ENCODE data around the gene MEIS2.

Gene MEIS2

DNA sequence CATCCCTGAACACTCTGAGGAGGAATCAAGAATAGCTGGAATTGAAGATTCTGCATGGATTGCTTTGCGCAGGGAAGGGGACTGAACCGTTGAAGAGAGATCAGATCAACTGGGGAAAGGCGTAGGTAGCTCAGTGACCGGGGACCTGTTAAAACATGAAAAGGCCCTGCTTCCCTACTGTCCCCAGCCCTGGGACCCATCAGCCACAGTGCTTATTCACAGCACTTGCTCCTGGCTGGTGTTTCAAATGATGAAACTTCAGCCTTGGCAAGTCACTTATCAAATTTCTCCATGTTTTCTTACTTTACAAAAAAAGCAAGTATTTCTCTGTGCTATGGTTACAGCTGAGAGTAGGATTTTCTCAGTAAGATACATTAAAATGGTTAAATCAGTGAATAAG lies 199.3 kb downstream of the MEIS2 start:
- TF ChIP-seq, protein P1, sequence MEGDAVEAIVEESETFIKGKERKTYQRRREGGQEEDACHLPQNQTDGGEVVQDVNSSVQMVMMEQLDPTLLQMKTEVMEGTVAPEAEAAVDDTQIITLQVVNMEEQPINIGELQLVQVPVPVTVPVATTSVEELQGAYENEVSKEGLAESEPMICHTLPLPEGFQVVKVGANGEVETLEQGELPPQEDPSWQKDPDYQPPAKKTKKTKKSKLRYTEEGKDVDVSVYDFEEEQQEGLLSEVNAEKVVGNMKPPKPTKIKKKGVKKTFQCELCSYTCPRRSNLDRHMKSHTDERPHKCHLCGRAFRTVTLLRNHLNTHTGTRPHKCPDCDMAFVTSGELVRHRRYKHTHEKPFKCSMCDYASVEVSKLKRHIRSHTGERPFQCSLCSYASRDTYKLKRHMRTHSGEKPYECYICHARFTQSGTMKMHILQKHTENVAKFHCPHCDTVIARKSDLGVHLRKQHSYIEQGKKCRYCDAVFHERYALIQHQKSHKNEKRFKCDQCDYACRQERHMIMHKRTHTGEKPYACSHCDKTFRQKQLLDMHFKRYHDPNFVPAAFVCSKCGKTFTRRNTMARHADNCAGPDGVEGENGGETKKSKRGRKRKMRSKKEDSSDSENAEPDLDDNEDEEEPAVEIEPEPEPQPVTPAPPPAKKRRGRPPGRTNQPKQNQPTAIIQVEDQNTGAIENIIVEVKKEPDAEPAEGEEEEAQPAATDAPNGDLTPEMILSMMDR (IDR thresholded peaks at IDR 0.05; ENCODE audit: low read depth, low read length): no peak
- no peak for DNase-seq (ENCODE audit: extremely low read depth, low read depth)

DNA sequence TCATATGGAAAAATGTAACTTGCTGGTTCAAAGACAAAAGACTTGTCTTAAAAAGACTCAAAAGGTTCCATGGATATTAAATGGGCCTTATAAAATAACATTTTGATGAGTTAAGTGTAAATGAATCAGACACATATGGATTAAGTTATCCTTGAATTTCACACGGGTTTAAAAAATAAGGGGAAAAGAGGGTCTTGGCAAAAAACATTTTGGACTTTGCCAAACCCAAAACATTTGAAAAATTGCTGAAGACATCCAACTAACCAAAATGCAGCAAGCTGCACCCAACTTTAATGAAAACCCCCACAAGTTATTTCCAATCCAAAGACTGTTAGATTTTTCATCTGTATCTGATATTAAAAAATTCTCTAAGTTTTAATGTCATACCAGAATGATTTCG lies 200.7 kb downstream of the MEIS2 start:
- DNase-seq (ENCODE audit: extremely low read depth, low read depth): no peak
- TF ChIP-seq, protein P1 (IDR thresholded peaks at IDR 0.05; ENCODE audit: low read depth, low read length): no peak

DNA sequence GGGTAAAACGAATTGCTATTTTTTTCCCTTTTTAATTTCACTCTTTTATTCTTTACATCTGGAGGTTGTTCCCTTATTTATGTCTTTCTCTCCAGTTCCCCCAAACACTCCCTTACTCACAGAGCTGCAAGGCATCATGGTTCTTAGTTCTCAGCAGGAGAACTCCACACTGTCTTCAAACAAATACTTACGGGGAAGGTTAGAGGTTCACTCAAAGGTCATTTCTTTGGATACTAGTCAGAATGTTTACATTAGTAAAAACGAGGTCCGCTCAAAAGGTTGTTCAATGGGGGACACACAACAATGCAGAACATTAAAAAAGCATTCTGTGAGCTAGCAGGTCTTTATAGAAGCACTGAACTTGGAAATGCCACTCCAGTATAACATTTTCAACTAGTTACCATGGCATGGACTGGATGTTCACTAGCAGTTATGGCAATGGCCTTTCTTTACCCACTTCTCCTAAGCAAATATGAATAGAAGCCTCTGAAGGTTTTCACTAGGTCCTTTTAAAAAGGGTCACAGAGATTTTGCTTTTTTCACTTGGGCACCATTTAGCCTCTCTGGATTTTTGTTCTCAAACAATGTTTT lies 201.7 kb downstream of the MEIS2 start:
- TF ChIP-seq, protein P1 (IDR thresholded peaks at IDR 0.05; ENCODE audit: low read depth, low read length): no peak
- no peak for DNase-seq (ENCODE audit: extremely low read depth, low read depth)

DNA sequence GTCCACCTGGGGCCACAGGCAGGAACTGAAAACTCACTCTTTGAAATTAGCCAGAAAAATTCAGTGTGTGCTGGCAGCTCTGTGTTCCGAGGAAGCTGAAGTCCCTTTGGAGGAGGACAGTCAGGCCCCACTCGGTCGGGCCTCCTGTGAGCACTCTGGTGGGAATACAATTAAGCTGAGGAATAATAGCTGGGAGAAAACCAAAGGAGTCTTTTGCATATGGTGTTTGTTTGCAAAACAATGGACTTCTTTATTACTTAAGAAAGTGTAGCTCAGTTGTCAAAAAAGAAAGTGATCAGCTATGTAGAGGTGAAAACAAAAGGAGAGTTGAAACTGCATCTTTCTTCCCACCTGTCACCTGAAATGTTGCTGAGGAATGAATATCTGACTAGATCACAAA lies 202.5 kb downstream of the MEIS2 start:
- TF ChIP-seq, protein P1 (IDR thresholded peaks at IDR 0.05; ENCODE audit: low read depth, low read length): no peak
- DNase-seq (ENCODE audit: extremely low read depth, low read depth): no peak

DNA sequence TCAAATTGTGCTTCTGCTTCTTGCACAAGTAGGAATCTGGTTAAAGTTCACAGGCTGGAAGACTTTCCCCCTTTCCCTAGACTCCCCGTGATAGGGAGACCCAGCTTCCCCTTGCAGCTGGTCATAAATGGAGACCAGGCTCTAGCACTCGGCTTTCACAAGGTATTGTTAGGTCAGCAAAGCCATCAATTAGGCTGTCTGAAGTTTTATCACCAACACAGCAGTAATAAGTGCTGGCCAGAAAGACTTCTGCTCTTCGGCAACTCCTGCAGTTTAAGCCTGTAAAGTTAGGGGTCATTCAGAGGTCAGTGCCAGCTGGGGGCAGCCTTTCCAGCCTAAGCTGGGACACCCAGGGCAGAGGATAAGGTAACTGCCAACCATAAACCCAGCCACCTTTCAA lies 203.4 kb downstream of the MEIS2 start:
- TF ChIP-seq, protein P1 (IDR thresholded peaks at IDR 0.05; ENCODE audit: low read depth, low read length): no peak
- no peak for DNase-seq (ENCODE audit: extremely low read depth, low read depth)

DNA sequence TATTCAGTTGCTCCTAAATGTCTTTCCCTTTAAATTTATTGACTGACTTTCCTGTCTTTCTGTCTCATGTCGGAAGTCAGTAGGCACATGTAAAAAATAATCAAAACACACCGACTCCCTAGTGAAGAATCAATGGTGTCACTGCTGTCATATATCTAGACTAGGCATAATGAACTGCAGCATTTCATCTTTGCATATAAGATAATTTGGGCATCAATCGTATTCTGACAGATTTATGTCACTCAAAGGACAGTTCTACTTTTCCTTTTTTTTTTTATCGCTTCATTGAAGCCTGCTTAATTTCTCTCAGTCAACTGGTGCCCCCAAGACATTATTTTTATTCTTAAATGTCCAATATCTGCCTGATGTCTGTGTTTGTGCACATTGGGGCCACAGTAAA lies 206.3 kb downstream of the MEIS2 start:
- DNase-seq (ENCODE audit: extremely low read depth, low read depth): no peak
- TF ChIP-seq, protein P1 (IDR thresholded peaks at IDR 0.05; ENCODE audit: low read depth, low read length): no peak

DNA sequence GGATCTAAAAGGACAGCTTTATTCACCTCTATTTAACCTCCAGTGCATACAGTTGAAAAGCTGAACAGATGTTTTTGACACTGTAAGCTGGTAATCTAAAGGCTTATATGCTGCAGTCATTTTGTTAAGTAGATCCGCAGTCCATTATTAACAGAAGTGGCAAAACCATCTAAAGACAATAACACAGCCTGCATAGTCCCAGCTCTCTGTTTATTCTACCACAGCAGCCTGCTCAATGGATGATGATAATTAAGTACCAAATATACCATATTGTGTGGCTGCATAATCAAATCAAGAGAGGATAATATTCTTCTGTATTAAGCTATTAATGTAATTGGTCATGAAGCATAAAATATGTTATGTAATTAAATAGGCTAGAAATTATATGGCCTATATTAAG lies 207.1 kb downstream of the MEIS2 start:
- TF ChIP-seq, protein P1 (IDR thresholded peaks at IDR 0.05; ENCODE audit: low read depth, low read length): no peak

More for the DNA sequence above, 207.1 kb downstream of the MEIS2 start:
- no peak for DNase-seq (ENCODE audit: extremely low read depth, low read depth)
